Endodermal cell (in vitro differentiated cells): Measurements from ENCODE around the gene NRP1. TPM values are rescaled to one million over a fixed set of nuclear protein-coding genes. Genes with fewer than 3 reads are reported as not detected.

Source experiments
- DNase-seq: peaks from one replicate; pipeline ENCODE4 v3.0.0-alpha.2; 2017
- H3K27ac ChIP-seq: 2 replicates; pipeline ENCODE4 v1.5.1; 2013; ENCODE audit warnings: mild to moderate bottlenecking, low read depth, low read length, moderate library complexity
- H3K27me3 ChIP-seq: 2 replicates; pipeline ENCODE4 v1.6.1; 2013; ENCODE audit warnings: mild to moderate bottlenecking, low read length, moderate library complexity; ENCODE audit not compliant: insufficient read depth, control insufficient read depth, poor library complexity, severe bottlenecking
- H3K36me3 ChIP-seq: 2 replicates; pipeline ENCODE4 v1.7.0; 2013; ENCODE audit warnings: mild to moderate bottlenecking, low read length, moderate library complexity; ENCODE audit not compliant: control insufficient read depth, insufficient read depth
- H3K4me1 ChIP-seq: one replicate; pipeline ENCODE4 v1.7.0; 2013; ENCODE audit warnings: low read length; ENCODE audit not compliant: control insufficient read depth, insufficient read depth
- H3K4me3 ChIP-seq: 2 replicates; pipeline ENCODE4 v1.5.1; 2013; ENCODE audit warnings: mild to moderate bottlenecking, low read length, moderate library complexity
- H3K9ac ChIP-seq: 2 replicates; pipeline ENCODE4 v1.6.1; 2013; ENCODE audit warnings: mild to moderate bottlenecking, low read length, moderate library complexity; ENCODE audit not compliant: poor library complexity, severe bottlenecking; ENCODE audit errors: extremely low read depth
- H3K9me3 ChIP-seq: 2 replicates; pipeline ENCODE4 v1.6.1; 2013; ENCODE audit warnings: mild to moderate bottlenecking, low read length, moderate library complexity; ENCODE audit not compliant: control insufficient read depth
- H3K27ac Mint-ChIP-seq: 2 replicates; pipeline ENCODE4 v1.8.0; 2020; ENCODE audit warnings: mixed read lengths
- H3K27me3 Mint-ChIP-seq: 2 replicates; pipeline ENCODE4 v1.8.0; 2021; ENCODE audit warnings: mild to moderate bottlenecking, mixed read lengths; ENCODE audit not compliant: insufficient read depth
- H3K36me3 Mint-ChIP-seq: 2 replicates; pipeline ENCODE4 v1.8.0; 2020; ENCODE audit warnings: low read depth, mixed read lengths
- H3K4me1 Mint-ChIP-seq: 2 replicates; pipeline ENCODE4 v1.8.0; 2020; ENCODE audit warnings: mixed read lengths
- H3K4me3 Mint-ChIP-seq: 2 replicates; pipeline ENCODE4 v1.8.0; 2020; ENCODE audit warnings: mild to moderate bottlenecking, moderate library complexity, mixed read lengths
- H3K9me3 Mint-ChIP-seq: 2 replicates; pipeline ENCODE4 v1.8.0; 2020; ENCODE audit warnings: mild to moderate bottlenecking, mixed read lengths
- WGBS, 2 experiments: methylation state at CpG; one replicate each; pipeline versions ENCODE4 v1.1.5 to v1.1.7; 2013; ENCODE audit warnings: missing lambda C conversion rate in 2 of 2, mixed read lengths in 1 of 2; ENCODE audit not compliant: insufficient coverage in 1 of 2, insufficient read length in 1 of 2; 5-methylcytosine and 5-hydroxymethylcytosine counted together
- total RNA-seq, 2 donors: library from RNA; stranded (reverse); fragmentation: NEBNext Ultra II Directional in 1 of 2; extraction: Animal tissue kit (Norgen Biotek cat#: 25700) in 1 of 2; gene quantifications; 2 replicates in 1 of 2; 3 replicates in 1 of 2; pipeline ENCODE4 v1.2.1, GENCODE V29; 2021
- TF ChIP-seq, protein P1 (sequence below): fragments of 200-600 bp; sonication (generic); conservative IDR thresholded peaks from 2 replicates; pipeline ENCODE4 v1.5.0; 2021; ENCODE audit warnings: antibody characterized with exemption, mild to moderate bottlenecking

The NRP1 gene
- total RNA-seq, 2 donors from 2014 or later = 20.7 to 30.6 TPM

DNA sequence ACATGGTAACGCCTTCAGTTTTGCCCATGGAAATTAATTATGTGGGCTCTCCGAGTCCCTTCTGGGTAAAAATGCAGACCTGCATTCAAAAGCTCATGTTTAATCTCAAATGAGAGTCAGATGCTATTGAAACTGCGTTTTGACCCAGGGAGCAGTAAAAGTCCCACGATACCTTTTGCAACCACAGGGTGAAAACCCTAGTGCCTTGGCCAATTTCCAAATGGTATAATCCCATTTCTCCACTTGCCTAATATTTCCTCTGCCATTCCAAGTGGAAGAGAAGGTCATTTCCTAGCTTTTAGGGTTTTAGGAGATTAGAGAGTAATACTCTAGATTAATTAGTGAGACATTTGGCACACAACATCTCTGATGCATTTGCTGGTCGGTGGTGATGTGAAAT lies 132.5 kb downstream of the NRP1 start:
- Mint-ChIP-seq H3K9me3 (peaks cover 3% of the 10 kb centered on the region), H3K27ac (no peak overlapping the region), H3K4me1 (peaks cover 12% of the 10 kb centered on the region), H3K36me3 (peaks cover 34% of the 10 kb centered on the region), H3K27me3 (peaks cover 3% of the 10 kb centered on the region), H3K4me3 (no peak overlapping the region)
- Histone ChIP-seq H3K4me1 (no peaks in the 10 kb centered on the region), H3K27me3 (no peaks in the 10 kb centered on the region), H3K9ac (no peak overlapping the region), H3K36me3 (peaks cover 84% of the 10 kb centered on the region), H3K27ac (no peak overlapping the region), H3K4me3 (no peak overlapping the region), H3K9me3 (no peaks in the 10 kb centered on the region)
- TF ChIP-seq, protein P1, sequence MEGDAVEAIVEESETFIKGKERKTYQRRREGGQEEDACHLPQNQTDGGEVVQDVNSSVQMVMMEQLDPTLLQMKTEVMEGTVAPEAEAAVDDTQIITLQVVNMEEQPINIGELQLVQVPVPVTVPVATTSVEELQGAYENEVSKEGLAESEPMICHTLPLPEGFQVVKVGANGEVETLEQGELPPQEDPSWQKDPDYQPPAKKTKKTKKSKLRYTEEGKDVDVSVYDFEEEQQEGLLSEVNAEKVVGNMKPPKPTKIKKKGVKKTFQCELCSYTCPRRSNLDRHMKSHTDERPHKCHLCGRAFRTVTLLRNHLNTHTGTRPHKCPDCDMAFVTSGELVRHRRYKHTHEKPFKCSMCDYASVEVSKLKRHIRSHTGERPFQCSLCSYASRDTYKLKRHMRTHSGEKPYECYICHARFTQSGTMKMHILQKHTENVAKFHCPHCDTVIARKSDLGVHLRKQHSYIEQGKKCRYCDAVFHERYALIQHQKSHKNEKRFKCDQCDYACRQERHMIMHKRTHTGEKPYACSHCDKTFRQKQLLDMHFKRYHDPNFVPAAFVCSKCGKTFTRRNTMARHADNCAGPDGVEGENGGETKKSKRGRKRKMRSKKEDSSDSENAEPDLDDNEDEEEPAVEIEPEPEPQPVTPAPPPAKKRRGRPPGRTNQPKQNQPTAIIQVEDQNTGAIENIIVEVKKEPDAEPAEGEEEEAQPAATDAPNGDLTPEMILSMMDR = no peak
- WGBS, 2 experiments = 86 to 90% methylated on average over 4 to 5 of the region's 5 CpGs
- no peak for DNase-seq

DNA sequence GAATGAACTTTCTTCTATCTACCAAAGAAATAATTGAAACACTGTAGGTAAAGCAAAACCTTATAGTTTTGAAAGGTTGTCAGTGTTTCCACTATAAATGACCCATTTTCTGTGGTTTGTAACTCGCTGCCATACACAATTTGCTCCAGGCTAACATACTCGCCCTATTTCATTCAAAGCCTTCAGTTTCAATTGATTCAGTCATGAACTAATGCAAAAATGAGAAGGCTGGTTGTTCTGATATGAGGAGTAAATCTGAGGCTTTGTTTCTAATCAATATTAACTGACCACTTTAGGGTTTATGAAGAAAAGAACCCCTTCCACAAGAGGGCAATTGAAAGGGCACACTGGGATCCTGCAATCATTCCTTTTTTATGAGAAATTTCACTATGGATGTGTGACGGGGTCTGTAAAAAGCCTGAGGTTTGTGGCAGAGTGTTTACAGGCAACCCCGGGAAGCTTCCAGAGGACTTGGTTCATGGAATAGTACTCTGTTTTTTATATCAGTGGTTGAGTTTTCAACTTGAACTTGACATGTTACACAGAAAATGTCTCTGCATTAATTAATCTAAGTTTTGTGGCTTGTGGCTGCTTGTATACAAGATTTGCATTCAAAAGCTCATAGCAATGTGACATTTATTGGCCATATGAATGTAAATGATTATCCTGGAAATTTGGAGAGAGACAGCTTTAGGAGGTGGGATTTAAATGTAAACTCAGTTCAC lies 133.2 kb downstream of the NRP1 start:
- Histone ChIP-seq H3K36me3 (peaks cover 80% of the 10 kb centered on the region), H3K27ac (no peak overlapping the region)
- no peak for DNase-seq

DNA sequence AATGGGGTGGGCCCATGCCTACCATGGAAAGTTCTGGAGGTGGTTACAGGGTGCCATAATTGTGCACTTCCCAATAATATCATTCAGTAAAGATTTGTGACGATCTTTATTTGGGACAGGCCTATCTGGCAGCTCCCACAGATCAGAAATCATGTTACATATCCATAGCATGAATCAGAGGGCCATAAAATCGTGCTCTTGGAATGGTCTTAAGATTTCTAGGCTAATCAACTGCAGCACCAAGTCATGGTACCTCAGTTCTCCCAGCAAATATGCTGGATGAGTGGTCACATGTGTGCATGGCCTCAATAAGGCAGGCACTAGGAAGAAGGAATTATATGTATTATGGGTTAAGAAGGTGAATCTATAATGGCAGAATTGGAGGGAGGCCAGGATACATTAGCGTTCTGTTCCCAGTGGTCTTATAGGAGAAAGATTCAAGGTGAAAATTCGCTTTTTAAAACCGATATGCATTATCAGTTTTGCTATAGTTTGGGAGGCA lies 134.7 kb downstream of the NRP1 start:
- no peaks in the 10 kb centered on the region for H3K27me3 ChIP-seq
- TF ChIP-seq, protein P1 = no peak
- peaks cover 71% of the 10 kb centered on the region for H3K36me3 ChIP-seq
- H3K9me3 ChIP-seq = no peaks in the 10 kb centered on the region
- H3K27ac ChIP-seq = no peak overlapping the region
- H3K27me3 Mint-ChIP-seq = no peaks in the 10 kb centered on the region
- H3K27ac Mint-ChIP-seq = no peak overlapping the region
- no peak overlapping the region for H3K4me3 Mint-ChIP-seq
- no peak for DNase-seq
- H3K36me3 Mint-ChIP-seq = peaks cover 17% of the 10 kb centered on the region
- H3K4me3 ChIP-seq = no peak overlapping the region
- H3K4me1 Mint-ChIP-seq = peaks cover 25% of the 10 kb centered on the region
- WGBS, 2 experiments = 96 to 100% methylated on average over 4 to 5 of the region's 5 CpGs
- H3K9ac ChIP-seq = no peak overlapping the region
- H3K4me1 ChIP-seq = no peaks in the 10 kb centered on the region
- H3K9me3 Mint-ChIP-seq = no peaks in the 10 kb centered on the region

More for the DNA sequence above, 133.2 kb downstream of the NRP1 start:
- Mint-ChIP-seq H3K27me3 (peaks cover 2% of the 10 kb centered on the region), H3K27ac (no peak overlapping the region), H3K9me3 (peaks cover 3% of the 10 kb centered on the region), H3K36me3 (peaks cover 31% of the 10 kb centered on the region), H3K4me1 (peaks cover 19% of the 10 kb centered on the region), H3K4me3 (no peak overlapping the region)
- Histone ChIP-seq H3K4me1 (no peaks in the 10 kb centered on the region), H3K4me3 (no peak overlapping the region), H3K9ac (no peak overlapping the region), H3K9me3 (no peaks in the 10 kb centered on the region), H3K27me3 (no peaks in the 10 kb centered on the region)
- TF ChIP-seq, protein P1 = no peak
- WGBS, 2 experiments = 95 to 100% methylated on average over 3 to 4 of the region's 4 CpGs
